GM12873 (cell line): ENCODE data around the gene PDE4B.

Experiments
- CTCF ChIP-seq: IDR thresholded peaks from 2 replicates; pipeline ENCODE4 v1.5.1; 2012; ENCODE audit warnings: low read depth, mild to moderate bottlenecking, moderate library complexity, low read length, control low read depth; ENCODE audit not compliant: insufficient read depth; ENCODE audit errors: missing control alignments

The PDE4B gene

GRCh38 chr1:66333466-66334199 lies 540.9 kb downstream of the PDE4B start:
- TF ChIP-seq CTCF = no peak

- TF ChIP-seq CTCF = no peak
Observed at GRCh38 chr1:66334318-66334717, 541.6 kb downstream of the PDE4B start.

GRCh38 chr1:66335125-66335524 lies 542.4 kb downstream of the PDE4B start:
- no peak for TF ChIP-seq CTCF

GRCh38 chr1:66335859-66336640 lies 543.4 kb downstream of the PDE4B start:
- TF ChIP-seq CTCF = no peak

GRCh38 chr1:66336641-66336990 lies 543.9 kb downstream of the PDE4B start:
- no peak for TF ChIP-seq CTCF

GRCh38 chr1:66337249-66337648 lies 544.6 kb downstream of the PDE4B start:
- TF ChIP-seq CTCF = no peak

- no peak for TF ChIP-seq CTCF
Observed at GRCh38 chr1:66339944-66340343, 547.2 kb downstream of the PDE4B start.
